Measurements from ENCODE around the gene CCDC127. TPM values are rescaled to one million over a fixed set of nuclear protein-coding genes. Genes with fewer than 3 reads are reported as not detected.

Gene CCDC127
- total RNA-seq, 4 donors from 2014 or later, result 4.5 to 7.2 (median 5.8) TPM

GRCh38 chr5:163338-163620 lies 54.7 kb downstream of the CCDC127 start:
- H3K4me3 ChIP-seq, result no peak overlapping the region
- no peaks in the 10 kb centered on the region for H3K36me3 ChIP-seq
- no peaks in the 10 kb centered on the region for H3K27me3 ChIP-seq
- no peak for DNase-seq (ENCODE audit: low spot score in 2 of 2)
- H3K9me3 ChIP-seq, result no peaks in the 10 kb centered on the region
- peaks cover 0 to 9% (median 0%) of the 10 kb centered on the region in 4 donors for H3K4me1 ChIP-seq
- no peak overlapping the region for H3K27ac ChIP-seq
- TF ChIP-seq POLR2A (IDR thresholded peaks at IDR 0.05) (no peak), EP300 (IDR thresholded peaks at IDR 0.05) (no peak), CTCF (IDR thresholded peaks at IDR 0.05) (no peak)
- WGBS, 2 donors, result 90 to 91% methylated on average over 7 of the region's 7 CpGs

- WGBS, 2 donors, result 91 to 96% methylated on average over 6 to 13 of the region's 23 CpGs
These were observed 55.2 kb downstream of the CCDC127 start for GRCh38 chr5:162565-163337.

GRCh38 chr5:162190-162564 lies 55.8 kb downstream of the CCDC127 start:
- Histone ChIP-seq H3K36me3 (no peaks in the 10 kb centered on the region), H3K27ac (no peak overlapping the region), H3K27me3 (no peaks in the 10 kb centered on the region), H3K4me3 (no peak overlapping the region), H3K4me1 (peaks cover 0 to 9% (median 0%) of the 10 kb centered on the region in 4 donors), H3K9me3 (no peaks in the 10 kb centered on the region)
- TF ChIP-seq CTCF (IDR thresholded peaks at IDR 0.05), result no peak
- TF ChIP-seq POLR2A (IDR thresholded peaks at IDR 0.05), result no peak
- no peak for TF ChIP-seq EP300 (IDR thresholded peaks at IDR 0.05)
- 86 to 96% methylated on average over 5 to 14 of the region's 19 CpGs for WGBS, 2 donors
- DNase-seq (ENCODE audit: low spot score in 2 of 2), result no peak

More at GRCh38 chr5:162565-163337, 55.2 kb downstream of the CCDC127 start:
- H3K4me1 ChIP-seq, result peaks cover 0 to 9% (median 0%) of the 10 kb centered on the region in 4 donors
- no peak for DNase-seq (ENCODE audit: low spot score in 2 of 2)
- no peak for TF ChIP-seq POLR2A (IDR thresholded peaks at IDR 0.05)
- no peak for TF ChIP-seq CTCF (IDR thresholded peaks at IDR 0.05)
- no peak overlapping the region for H3K27ac ChIP-seq
- no peaks in the 10 kb centered on the region for H3K36me3 ChIP-seq
- H3K27me3 ChIP-seq, result no peaks in the 10 kb centered on the region
- no peak overlapping the region for H3K4me3 ChIP-seq
- no peaks in the 10 kb centered on the region for H3K9me3 ChIP-seq

- H3K4me1 ChIP-seq, result peaks cover 0 to 9% (median 0%) of the 10 kb centered on the region in 4 donors
- DNase-seq (ENCODE audit: low spot score in 2 of 2), result no peak
These were observed 56.2 kb downstream of the CCDC127 start for GRCh38 chr5:161803-162110.

More at GRCh38 chr5:161803-162110, 56.2 kb downstream of the CCDC127 start:
- WGBS, 2 donors, result 90 to 97% methylated on average over 16 to 17 of the region's 17 CpGs
- H3K27me3 ChIP-seq, result no peaks in the 10 kb centered on the region
- H3K36me3 ChIP-seq, result no peaks in the 10 kb centered on the region
- H3K4me3 ChIP-seq, result no peak overlapping the region
- TF ChIP-seq POLR2A (IDR thresholded peaks at IDR 0.05) (no peak), CTCF (IDR thresholded peaks at IDR 0.05) (no peak), EP300 (IDR thresholded peaks at IDR 0.05) (no peak)
- no peaks in the 10 kb centered on the region for H3K9me3 ChIP-seq
- H3K27ac ChIP-seq, result no peak overlapping the region
